Measurements from ENCODE around the gene TSHZ2. TPM values are rescaled to one million over a fixed set of nuclear protein-coding genes. Genes with fewer than 3 reads are reported as not detected.

TSHZ2 gene
- total RNA-seq, 1 donor = 3.6 TPM

GRCh38 chr20:53384392-53384791 is 412.2 kb downstream of the TSHZ2 start:
- no peak overlapping the region for H3K4me2 ChIP-seq (ENCODE audit: insufficient read depth, low read length)
- H3K79me2 ChIP-seq (ENCODE audit: insufficient read depth, low read length) = no peaks in the 10 kb centered on the region
- H3K4me3 ChIP-seq (ENCODE audit: insufficient read depth, low read length) = no peak overlapping the region
- H3K36me3 ChIP-seq (ENCODE audit: insufficient read depth, low read length) = no peaks in the 10 kb centered on the region
- no peak overlapping the region for H2AFZ ChIP-seq (ENCODE audit: low read length)
- no peaks in the 10 kb centered on the region for H3K4me1 ChIP-seq (ENCODE audit: insufficient read depth, low read length)
- TF ChIP-seq CTCF (IDR thresholded peaks at IDR 0.05; ENCODE audit: extremely low read depth, low read depth, low read length) = no peak
- H3K27ac ChIP-seq (ENCODE audit: low read depth, low read length) = no peak overlapping the region
- no peak for DNase-seq (ENCODE audit: insufficient read length, low spot score, missing footprints)
- H3K27me3 ChIP-seq (ENCODE audit: insufficient read depth, low read length) = no peaks in the 10 kb centered on the region
- H4K20me1 ChIP-seq (ENCODE audit: insufficient read depth, low read length) = no peaks in the 10 kb centered on the region
- no peaks in the 10 kb centered on the region for H3K9me3 ChIP-seq (ENCODE audit: low read depth, low read length)

- Histone ChIP-seq H3K9me3 (ENCODE audit: low read depth, low read length) (no peaks in the 10 kb centered on the region), H4K20me1 (ENCODE audit: insufficient read depth, low read length) (no peaks in the 10 kb centered on the region), H2AFZ (ENCODE audit: low read length) (no peak overlapping the region), H3K27me3 (ENCODE audit: insufficient read depth, low read length) (no peaks in the 10 kb centered on the region), H3K4me3 (ENCODE audit: insufficient read depth, low read length) (no peak overlapping the region), H3K27ac (ENCODE audit: low read depth, low read length) (no peak overlapping the region), H3K4me2 (ENCODE audit: insufficient read depth, low read length) (no peak overlapping the region), H3K4me1 (ENCODE audit: insufficient read depth, low read length) (no peaks in the 10 kb centered on the region), H3K36me3 (ENCODE audit: insufficient read depth, low read length) (no peaks in the 10 kb centered on the region), H3K79me2 (ENCODE audit: insufficient read depth, low read length) (no peaks in the 10 kb centered on the region)
- DNase-seq (ENCODE audit: insufficient read length, low spot score, missing footprints) = no peak
- no peak for TF ChIP-seq CTCF (IDR thresholded peaks at IDR 0.05; ENCODE audit: extremely low read depth, low read depth, low read length)
Measured at GRCh38 chr20:53385941-53386767, 414.0 kb downstream of the TSHZ2 start.

- Histone ChIP-seq H3K9me3 (ENCODE audit: low read depth, low read length) (no peaks in the 10 kb centered on the region), H3K4me2 (ENCODE audit: insufficient read depth, low read length) (no peak overlapping the region), H3K27me3 (ENCODE audit: insufficient read depth, low read length) (no peaks in the 10 kb centered on the region), H3K36me3 (ENCODE audit: insufficient read depth, low read length) (no peaks in the 10 kb centered on the region), H3K4me3 (ENCODE audit: insufficient read depth, low read length) (no peak overlapping the region), H3K4me1 (ENCODE audit: insufficient read depth, low read length) (no peaks in the 10 kb centered on the region), H4K20me1 (ENCODE audit: insufficient read depth, low read length) (no peaks in the 10 kb centered on the region), H3K27ac (ENCODE audit: low read depth, low read length) (no peak overlapping the region), H2AFZ (ENCODE audit: low read length) (no peak overlapping the region), H3K79me2 (ENCODE audit: insufficient read depth, low read length) (no peaks in the 10 kb centered on the region)
- DNase-seq (ENCODE audit: insufficient read length, low spot score, missing footprints) = no peak
- TF ChIP-seq CTCF (IDR thresholded peaks at IDR 0.05; ENCODE audit: extremely low read depth, low read depth, low read length) = no peak
Measured at GRCh38 chr20:53387983-53388675, 416.0 kb downstream of the TSHZ2 start.
